Tibial artery (tissue), 4 donors: ENCODE results near the gene ROR2.

Source experiments
- DNase-seq, 2 donors: peaks; one replicate each; pipeline ENCODE4 v3.0.0-alpha.2; 2019
- H3K27ac ChIP-seq, 2 donors: fragments of 200-600 bp; sonication (generic) in 1 of 2; 1 replicate in 1 of 2; 2 replicates in 1 of 2; pipeline ENCODE4 v1.5.1; 2018 to 2019; ENCODE audit warnings: mild to moderate bottlenecking in 1 of 2
- H3K27me3 ChIP-seq, 2 donors: fragments of 200-600 bp; sonication (generic) in 1 of 2; one replicate each; pipeline versions ENCODE4 v1.5.1 to v1.6.0; 2016 to 2019
- H3K36me3 ChIP-seq, 3 donors: fragments of 200-600 bp; sonication (generic) in 2 of 3; one replicate each; pipeline ENCODE4 v1.5.1; 2016 to 2019; ENCODE audit warnings: mild to moderate bottlenecking in 2 of 3
- H3K4me1 ChIP-seq, 4 donors: fragments of 200-600 bp; sonication (generic) in 2 of 4; 1 replicate in 3 of 4; 2 replicates in 1 of 4; pipeline ENCODE4 v1.5.1; 2016 to 2019
- H3K4me3 ChIP-seq, 2 donors: fragments of 200-600 bp; sonication (generic) in 1 of 2; 1 replicate in 1 of 2; 2 replicates in 1 of 2; pipeline ENCODE4 v1.5.1; 2018 to 2019; ENCODE audit warnings: mild to moderate bottlenecking in 2 of 2
- H3K9me3 ChIP-seq, 3 donors: fragments of 200-600 bp; sonication (generic) in 1 of 3; one replicate each; pipeline ENCODE4 v1.5.1; 2016 to 2019
- intact Hi-C: fragments of 100-400 bp; cut with DNase I; formaldehyde crosslinking; loops from one replicate; pipeline ENCODE4 v1.15.0; 2023; ENCODE audit warnings: low total_unique reads
- TF ChIP-seq, protein P1 (sequence below), 2 experiments: fragments of 200-600 bp in 1 of 2; fragments of 450-650 bp in 1 of 2; IDR thresholded peaks; one replicate each; pipeline ENCODE4 v1.5.1; 2017 to 2019; ENCODE audit warnings: antibody characterized with exemption in 2 of 2, mild to moderate bottlenecking in 1 of 2, moderate library complexity in 1 of 2

Gene ROR2

DNA sequence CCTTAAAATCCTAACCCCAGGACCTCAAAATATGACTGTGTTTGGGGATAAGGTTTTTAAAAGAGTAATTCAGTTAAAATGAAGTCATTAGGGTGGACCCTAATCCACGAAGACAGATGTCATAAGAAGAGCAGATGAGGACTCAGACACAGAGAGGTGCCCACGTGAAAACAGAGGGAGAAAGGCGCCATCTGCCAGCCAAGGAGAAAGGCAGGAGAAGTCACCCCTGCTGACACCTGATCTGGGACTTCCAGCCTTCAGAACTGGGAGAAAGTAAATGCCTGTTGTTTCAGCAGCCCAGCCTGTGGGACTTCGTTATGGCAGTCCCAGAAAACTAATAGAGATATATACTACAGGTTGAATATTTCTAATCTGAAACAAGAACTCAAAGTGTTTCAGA, 67.4 kb downstream of the ROR2 start:
- Histone ChIP-seq H3K9me3 (no peaks in the 10 kb centered on the region), H3K4me3 (no peak overlapping the region), H3K27me3 (peaks cover 0 to 8% of the 10 kb centered on the region in 2 donors), H3K36me3 (no peaks in the 10 kb centered on the region), H3K4me1 (no peaks in the 10 kb centered on the region), H3K27ac (no peak overlapping the region)
- no peak for DNase-seq
- TF ChIP-seq, protein P1, sequence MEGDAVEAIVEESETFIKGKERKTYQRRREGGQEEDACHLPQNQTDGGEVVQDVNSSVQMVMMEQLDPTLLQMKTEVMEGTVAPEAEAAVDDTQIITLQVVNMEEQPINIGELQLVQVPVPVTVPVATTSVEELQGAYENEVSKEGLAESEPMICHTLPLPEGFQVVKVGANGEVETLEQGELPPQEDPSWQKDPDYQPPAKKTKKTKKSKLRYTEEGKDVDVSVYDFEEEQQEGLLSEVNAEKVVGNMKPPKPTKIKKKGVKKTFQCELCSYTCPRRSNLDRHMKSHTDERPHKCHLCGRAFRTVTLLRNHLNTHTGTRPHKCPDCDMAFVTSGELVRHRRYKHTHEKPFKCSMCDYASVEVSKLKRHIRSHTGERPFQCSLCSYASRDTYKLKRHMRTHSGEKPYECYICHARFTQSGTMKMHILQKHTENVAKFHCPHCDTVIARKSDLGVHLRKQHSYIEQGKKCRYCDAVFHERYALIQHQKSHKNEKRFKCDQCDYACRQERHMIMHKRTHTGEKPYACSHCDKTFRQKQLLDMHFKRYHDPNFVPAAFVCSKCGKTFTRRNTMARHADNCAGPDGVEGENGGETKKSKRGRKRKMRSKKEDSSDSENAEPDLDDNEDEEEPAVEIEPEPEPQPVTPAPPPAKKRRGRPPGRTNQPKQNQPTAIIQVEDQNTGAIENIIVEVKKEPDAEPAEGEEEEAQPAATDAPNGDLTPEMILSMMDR (IDR thresholded peaks at IDR 0.05), result no peak
- intact Hi-C loops, result no loop called here

DNA sequence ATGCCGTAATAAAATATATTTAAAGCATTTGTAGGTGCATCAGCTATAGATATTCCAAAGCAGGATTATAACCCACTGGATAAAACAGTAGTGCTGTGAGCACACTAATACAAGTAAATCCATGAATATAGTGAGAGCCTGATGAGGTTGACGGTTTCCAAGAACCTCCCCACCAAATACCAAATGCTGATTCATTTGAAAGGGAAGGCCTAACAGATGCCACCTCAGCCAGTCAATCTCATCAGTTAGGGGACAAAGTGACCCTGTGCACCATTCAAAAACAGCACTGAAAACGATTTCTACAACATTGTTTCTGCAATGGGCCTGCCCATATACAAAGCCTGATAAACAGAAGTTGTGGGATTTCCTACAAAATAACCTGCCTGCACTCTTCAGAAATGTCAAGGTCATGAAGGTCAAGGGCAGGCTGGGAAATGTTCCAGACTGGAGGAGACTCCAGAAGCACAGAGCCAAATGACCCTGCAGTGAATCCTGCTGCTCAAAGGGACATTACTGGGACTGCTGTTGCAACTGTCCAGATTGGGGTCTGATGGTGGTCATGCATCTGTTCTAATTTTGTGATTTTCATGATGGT, 69.6 kb downstream of the ROR2 start:
- TF ChIP-seq, protein P1 (IDR thresholded peaks at IDR 0.05), result no peak
- Histone ChIP-seq H3K4me3 (no peak overlapping the region), H3K4me1 (no peaks in the 10 kb centered on the region), H3K27ac (no peak overlapping the region), H3K9me3 (no peaks in the 10 kb centered on the region), H3K36me3 (no peaks in the 10 kb centered on the region), H3K27me3 (no peaks in the 10 kb centered on the region)
- no peak for DNase-seq
- intact Hi-C loops, result no loop called here

DNA sequence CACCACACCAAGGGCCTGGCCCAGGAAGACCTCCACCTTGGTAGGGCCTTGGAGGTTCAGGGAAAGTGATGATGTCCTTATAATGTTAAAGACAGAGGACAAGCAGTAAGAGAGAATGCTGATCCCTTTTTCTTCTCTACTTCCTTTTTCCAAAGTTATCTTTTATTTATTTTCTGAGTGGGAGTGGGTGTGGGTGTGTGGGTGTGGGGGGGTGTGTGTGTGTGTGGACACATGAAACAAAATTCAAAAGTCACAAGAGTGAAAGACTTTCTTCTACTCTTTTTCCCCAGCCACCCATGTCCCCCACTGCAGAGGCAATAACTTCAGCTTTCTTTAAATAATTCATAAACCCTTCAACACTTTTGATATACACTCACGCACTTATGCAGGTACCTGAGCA, 70.8 kb downstream of the ROR2 start:
- Histone ChIP-seq H3K27ac (no peak overlapping the region), H3K9me3 (no peaks in the 10 kb centered on the region), H3K36me3 (no peaks in the 10 kb centered on the region), H3K4me3 (no peak overlapping the region), H3K4me1 (no peaks in the 10 kb centered on the region), H3K27me3 (no peaks in the 10 kb centered on the region)
- DNase-seq, result no peak
- TF ChIP-seq, protein P1 (IDR thresholded peaks at IDR 0.05), result no peak
- intact Hi-C loops, result no loop called here

DNA sequence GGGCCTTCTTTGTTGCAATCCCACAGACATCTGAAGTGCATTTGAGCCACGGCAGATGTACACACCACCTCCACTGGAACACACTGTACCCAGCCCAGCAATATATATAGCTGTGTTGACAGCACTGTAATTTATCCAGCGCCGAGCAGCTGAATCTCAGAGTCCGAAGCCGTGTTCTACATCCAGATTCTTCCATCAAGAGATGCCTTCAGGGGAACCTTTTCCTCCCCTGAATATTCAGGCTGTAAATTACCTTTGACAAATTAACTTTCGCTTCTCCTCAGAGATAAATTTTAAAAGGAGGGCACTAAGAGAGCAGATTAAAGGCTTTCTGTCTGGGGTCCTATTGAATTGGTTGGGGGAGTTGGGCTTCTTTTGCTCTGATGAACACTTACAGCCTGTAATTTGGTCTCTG, 76.4 kb downstream of the ROR2 start:
- TF ChIP-seq, protein P1 (IDR thresholded peaks at IDR 0.05), result no peak
- no peak for DNase-seq
- no peaks in the 10 kb centered on the region for H3K4me1 ChIP-seq
- no peak overlapping the region for H3K4me3 ChIP-seq
- H3K36me3 ChIP-seq, result no peaks in the 10 kb centered on the region
- no peaks in the 10 kb centered on the region for H3K27me3 ChIP-seq
- intact Hi-C loops, result no loop called here
- no peak overlapping the region for H3K27ac ChIP-seq
- H3K9me3 ChIP-seq, result no peaks in the 10 kb centered on the region

DNA sequence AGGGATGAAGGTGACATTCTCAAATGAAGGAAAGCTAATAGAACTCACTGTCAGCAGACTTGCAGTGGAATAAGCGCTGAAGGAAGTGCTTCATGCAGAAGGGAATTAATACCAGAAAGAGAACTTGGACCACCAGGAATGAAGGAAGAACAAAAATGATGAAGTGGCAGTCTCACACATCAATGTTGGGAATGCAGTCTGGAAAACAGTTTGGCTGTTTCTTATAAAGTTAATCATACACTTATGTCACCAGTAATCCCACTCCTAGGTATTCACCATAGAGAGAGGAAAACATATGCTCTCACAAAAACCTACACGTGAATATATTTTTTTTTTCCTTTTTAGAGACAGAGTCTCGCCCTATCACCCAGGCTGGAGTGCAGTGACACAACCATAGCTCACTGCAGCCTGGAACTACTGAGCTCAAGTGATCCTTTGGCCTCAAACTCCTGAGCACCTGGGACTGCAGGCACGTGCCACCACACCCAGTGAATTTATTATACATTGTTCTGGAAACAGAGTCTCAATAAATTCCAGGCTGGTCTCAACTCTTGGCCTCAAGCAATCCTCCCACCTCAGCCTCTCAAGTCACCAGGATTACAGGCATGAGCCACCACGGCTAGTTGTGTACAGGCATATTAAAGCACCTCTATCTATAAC, 81.2 kb downstream of the ROR2 start:
- Histone ChIP-seq H3K27me3 (no peaks in the 10 kb centered on the region), H3K27ac (no peak overlapping the region), H3K4me3 (no peak overlapping the region), H3K4me1 (no peaks in the 10 kb centered on the region), H3K9me3 (no peaks in the 10 kb centered on the region), H3K36me3 (no peaks in the 10 kb centered on the region)
- DNase-seq, result no peak
- intact Hi-C loops, result no loop called here
- TF ChIP-seq, protein P1 (IDR thresholded peaks at IDR 0.05), result no peak
